ENCODE results near the gene KLHL6.
"Not testable (repeated sequence)": the region's sequence is repeated elsewhere in the genome, so short reads cannot be mapped to it uniquely, and the experiment has no call there.

KLHL6 gene

DNA sequence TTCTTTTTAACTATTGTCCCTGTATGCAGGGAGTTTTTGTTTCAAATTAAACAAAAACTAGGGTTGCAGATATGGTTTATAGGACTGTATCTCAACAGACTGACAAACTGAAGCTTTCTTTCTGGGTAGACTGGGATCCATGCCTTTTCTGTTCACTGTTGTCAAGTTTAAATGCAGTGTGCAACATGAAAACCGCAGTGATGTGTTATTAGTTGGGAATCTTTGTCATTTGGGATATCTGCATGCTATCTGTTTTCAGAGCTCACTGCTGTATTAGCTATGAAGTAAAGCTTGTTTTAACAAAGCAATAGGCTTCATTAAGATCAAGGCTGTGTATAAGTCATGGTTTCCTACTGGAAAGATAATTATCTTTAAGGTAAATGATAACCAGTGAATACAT lies 105.7 kb downstream of the KLHL6 start:
- Histone ChIP-seq H3K9ac (no peak overlapping the region), H3K4me2 (peak overlapping the region; percentile 39), H3K9me3 (no peaks in the 10 kb centered on the region), H3K27ac (no peak overlapping the region), H3K27me3 (no peaks in the 10 kb centered on the region), H3K4me1 (peaks cover 18% of the 10 kb centered on the region), H3K36me3 (peaks cover 29% of the 10 kb centered on the region), H4K20me1 (no peaks in the 10 kb centered on the region), H3K4me3 (no peak overlapping the region)
- no peak for TF ChIP-seq Cebpa-rat (IDR thresholded peaks at IDR 0.05)

- Histone ChIP-seq H3K27ac (no peak overlapping the region), H3K27me3 (no peaks in the 10 kb centered on the region)
These were observed 106.1 kb downstream of the KLHL6 start for GRCh38 chr3:183449391-183449790.

GRCh38 chr3:183448369-183449128 lies 107.0 kb downstream of the KLHL6 start:
- H3K9ac ChIP-seq = peak overlapping the region; percentile 84; the same call in 1 of the 2 replicates
- no peaks in the 10 kb centered on the region for H3K27me3 ChIP-seq
- H3K4me2 ChIP-seq = peak overlapping the region; percentile 86
- peaks cover 18% of the 10 kb centered on the region for H3K4me1 ChIP-seq
- TF ChIP-seq Cebpa-rat (IDR thresholded peaks at IDR 0.05) = no peak
- H3K9me3 ChIP-seq = peaks cover 9% of the 10 kb centered on the region
- H3K36me3 ChIP-seq = peaks cover 17% of the 10 kb centered on the region
- H3K4me3 ChIP-seq = peak overlapping the region; percentile 87
- no peak overlapping the region for H3K27ac ChIP-seq
- no peaks in the 10 kb centered on the region for H4K20me1 ChIP-seq

More at GRCh38 chr3:183449391-183449790, 106.1 kb downstream of the KLHL6 start:
- H3K36me3 ChIP-seq = peaks cover 25% of the 10 kb centered on the region
- peaks cover under 1% of the 10 kb centered on the region; the same call in 1 of the 2 replicates for H3K9me3 ChIP-seq
- H4K20me1 ChIP-seq = no peaks in the 10 kb centered on the region
- H3K4me1 ChIP-seq = peaks cover 18% of the 10 kb centered on the region
- TF ChIP-seq Cebpa-rat (IDR thresholded peaks at IDR 0.05) = no peak
- H3K4me2 ChIP-seq = peak overlapping the region; percentile 39
- H3K4me3 ChIP-seq = no peak overlapping the region
- H3K9ac ChIP-seq = no peak overlapping the region

GRCh38 chr3:183447206-183448001 lies 108.1 kb downstream of the KLHL6 start:
- Histone ChIP-seq H3K36me3 (peaks cover 5% of the 10 kb centered on the region), H3K27me3 (no peaks in the 10 kb centered on the region), H3K4me2 (peak overlapping the region; percentile 86), H4K20me1 (no peaks in the 10 kb centered on the region), H3K4me3 (peak overlapping the region; percentile 87), H3K27ac (peak overlapping the region; percentile 49), H3K4me1 (peaks cover 18% of the 10 kb centered on the region), H3K9ac (peak overlapping the region; percentile 84), H3K9me3 (peaks cover 17% of the 10 kb centered on the region)
- no peak for TF ChIP-seq Cebpa-rat (IDR thresholded peaks at IDR 0.05)

DNA sequence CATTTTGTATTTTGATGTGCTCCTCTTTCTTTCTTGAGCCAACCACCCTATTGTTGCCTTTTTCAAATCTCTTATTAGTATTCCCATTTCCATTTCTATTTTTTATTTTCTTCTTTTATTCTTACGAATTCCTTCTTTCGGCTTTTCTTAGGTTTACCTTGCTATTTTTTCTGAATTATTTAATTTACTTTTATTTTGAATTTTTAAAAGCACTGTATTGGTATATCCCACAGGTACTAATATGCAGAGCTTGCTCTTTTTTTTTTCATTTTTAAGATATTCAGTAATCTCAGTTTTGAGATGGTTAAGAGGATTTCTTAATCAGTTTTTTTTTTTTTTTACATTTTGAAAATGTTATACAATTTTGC lies 108.7 kb downstream of the KLHL6 start:
- H3K9ac ChIP-seq = no peak overlapping the region; the same call in 1 of the 2 replicates
- no peaks in the 10 kb centered on the region for H3K27me3 ChIP-seq
- peak overlapping the region; percentile 86 for H3K4me2 ChIP-seq
- peak overlapping the region; percentile 87 for H3K4me3 ChIP-seq
- no peak overlapping the region for H3K27ac ChIP-seq
- no peaks in the 10 kb centered on the region for H3K36me3 ChIP-seq
- TF ChIP-seq Cebpa-rat (IDR thresholded peaks at IDR 0.05) = no peak
- peaks cover 17% of the 10 kb centered on the region for H3K9me3 ChIP-seq
- H3K4me1 ChIP-seq = peaks cover 18% of the 10 kb centered on the region
- H4K20me1 ChIP-seq = no peaks in the 10 kb centered on the region

DNA sequence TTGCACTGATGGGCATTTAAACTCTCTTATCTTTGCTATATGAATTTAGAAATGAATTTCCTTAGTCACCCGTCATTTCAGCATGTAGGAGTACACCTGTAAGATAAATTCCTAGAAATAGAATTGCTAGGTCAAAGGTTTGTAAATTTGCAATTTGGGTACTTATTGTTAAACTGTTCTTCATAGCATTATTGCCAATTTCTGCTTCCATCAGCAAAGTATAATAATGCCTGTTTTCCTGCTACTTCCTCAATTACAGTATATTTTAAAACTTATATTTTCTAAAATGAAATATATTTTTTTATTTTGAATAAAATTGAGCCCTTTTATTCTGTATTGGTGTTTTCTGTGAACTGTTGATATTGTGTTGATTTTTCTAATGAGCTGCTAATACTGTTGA lies 110.8 kb downstream of the KLHL6 start:
- Histone ChIP-seq H3K9ac (no peak overlapping the region), H3K27me3 (no peaks in the 10 kb centered on the region), H3K4me3 (no peak overlapping the region), H4K20me1 (no peaks in the 10 kb centered on the region), H3K4me1 (peaks cover 18% of the 10 kb centered on the region), H3K27ac (no peak overlapping the region), H3K36me3 (no peaks in the 10 kb centered on the region), H3K9me3 (peaks cover 17% of the 10 kb centered on the region), H3K4me2 (no peak overlapping the region)
- no peak for TF ChIP-seq Cebpa-rat (IDR thresholded peaks at IDR 0.05)

DNA sequence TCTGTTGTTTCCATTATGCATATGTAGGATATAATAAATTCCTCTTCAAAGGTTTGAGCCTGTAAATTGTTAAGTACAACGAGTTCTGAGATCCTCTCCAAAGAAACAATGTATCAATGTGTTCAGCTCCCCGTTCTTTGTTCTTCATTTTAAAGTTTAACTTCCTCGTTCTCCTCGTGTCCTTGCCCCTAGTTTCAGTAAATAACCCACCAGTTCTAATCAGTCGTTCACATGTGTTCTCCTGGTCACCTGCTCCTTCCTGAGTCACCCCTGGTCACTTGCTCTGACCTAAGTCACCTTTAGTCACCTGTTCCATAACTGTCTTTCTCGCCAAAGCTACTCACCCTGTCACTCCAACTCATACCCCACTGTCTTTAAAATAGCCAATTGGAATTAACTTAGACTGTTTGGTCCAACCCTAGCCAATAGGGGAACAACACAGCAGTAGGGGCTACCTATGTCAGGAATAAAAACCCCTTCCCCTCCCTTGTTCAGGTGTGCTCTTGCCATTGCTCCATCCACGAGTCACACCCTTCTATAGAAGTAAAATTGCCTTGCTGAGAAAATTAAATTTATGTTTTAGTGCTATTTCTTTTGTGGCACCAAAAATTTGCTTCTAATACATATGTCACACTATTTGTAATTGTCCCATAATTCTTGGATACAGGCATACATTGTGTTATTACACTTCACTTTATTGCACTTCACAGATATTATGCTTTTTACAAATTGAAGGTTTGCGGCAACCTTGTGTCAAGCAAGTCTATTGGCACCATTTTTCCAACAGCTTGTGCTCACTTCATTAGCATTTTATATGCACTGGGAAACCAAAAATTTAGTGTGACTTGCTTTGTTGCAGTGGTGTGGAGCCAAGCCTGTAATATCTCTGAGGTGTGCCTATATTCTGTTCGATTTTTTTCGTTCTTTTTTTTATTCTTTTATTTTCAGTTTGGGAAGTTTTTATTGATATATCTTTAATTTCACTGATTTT lies 111.8 kb downstream of the KLHL6 start:
- no peaks in the 10 kb centered on the region for H3K36me3 ChIP-seq
- H3K4me2 ChIP-seq = no peak overlapping the region
- peaks cover 9% of the 10 kb centered on the region for H3K4me1 ChIP-seq
- H3K9me3 ChIP-seq = peaks cover 17% of the 10 kb centered on the region
- H4K20me1 ChIP-seq = no peaks in the 10 kb centered on the region
- TF ChIP-seq Cebpa-rat (IDR thresholded peaks at IDR 0.05) = no peak
- H3K27me3 ChIP-seq = no peaks in the 10 kb centered on the region
- H3K9ac ChIP-seq = no peak overlapping the region
- H3K27ac ChIP-seq = no peak overlapping the region
- H3K4me3 ChIP-seq = no peak overlapping the region

DNA sequence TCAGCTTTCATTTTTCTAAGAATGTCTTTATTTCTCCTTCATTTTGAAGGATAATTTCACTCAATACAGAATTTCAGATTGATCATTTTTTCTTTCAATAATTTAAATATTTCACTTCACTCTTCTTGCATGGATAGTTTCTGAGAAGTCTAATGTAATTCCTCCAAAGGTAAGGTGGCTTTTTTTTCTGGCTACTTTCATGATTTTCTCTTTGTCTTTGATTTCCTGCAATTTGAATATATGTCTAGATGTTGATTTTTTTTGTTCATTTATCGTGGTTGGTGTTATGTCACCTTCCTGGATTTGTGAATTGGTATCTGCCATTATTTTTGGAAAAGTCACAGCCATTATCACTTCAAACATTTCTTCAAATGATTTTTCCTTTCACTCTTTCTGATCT lies 112.5 kb downstream of the KLHL6 start:
- H4K20me1 ChIP-seq = no peaks in the 10 kb centered on the region
- H3K27me3 ChIP-seq = no peaks in the 10 kb centered on the region
- H3K9ac ChIP-seq = no peak overlapping the region
- H3K36me3 ChIP-seq = no peaks in the 10 kb centered on the region
- no peak overlapping the region for H3K27ac ChIP-seq
- peaks cover 2% of the 10 kb centered on the region for H3K4me1 ChIP-seq
- no peak for TF ChIP-seq Cebpa-rat (IDR thresholded peaks at IDR 0.05)
- H3K9me3 ChIP-seq = peaks cover 17% of the 10 kb centered on the region
- H3K4me3 ChIP-seq = no peak overlapping the region
- H3K4me2 ChIP-seq = no peak overlapping the region

GRCh38 chr3:183440521-183440920 lies 115.0 kb downstream of the KLHL6 start:
- not testable (repeated sequence) for H3K4me1 ChIP-seq, H3K4me3 ChIP-seq, H3K9ac ChIP-seq, H3K27me3 ChIP-seq, H4K20me1 ChIP-seq, H3K36me3 ChIP-seq, H3K27ac ChIP-seq, H3K4me2 ChIP-seq
- H3K9me3 ChIP-seq = peaks cover 17% of the 10 kb centered on the region
